Activated T-cell treated with anti-CD3 and anti-CD28 coated beads, Interleukin-2, amount 50 U/mL, for 24 hours (primary cell): ENCODE results near the gene ZNF467.

ENCODE experiments used
- DNase-seq: peaks from one replicate; pipeline ENCODE4 v3.0.0-alpha.2; 2020
- H3K27ac Mint-ChIP-seq: 2 replicates; pipeline ENCODE4 v1.8.0; 2020; ENCODE audit warnings: mild to moderate bottlenecking, mixed read lengths
- H3K27me3 Mint-ChIP-seq: 2 replicates; pipeline ENCODE4 v1.8.0; 2020; ENCODE audit warnings: mixed read lengths
- H3K36me3 Mint-ChIP-seq: 2 replicates; pipeline ENCODE4 v1.8.0; 2020; ENCODE audit warnings: low read depth, mixed read lengths
- H3K4me1 Mint-ChIP-seq: 2 replicates; pipeline ENCODE4 v1.8.0; 2020; ENCODE audit warnings: low read depth, mixed read lengths
- H3K4me3 Mint-ChIP-seq: 2 replicates; pipeline ENCODE4 v1.8.0; 2020; ENCODE audit warnings: mild to moderate bottlenecking, moderate library complexity, mixed read lengths
- H3K9me3 Mint-ChIP-seq: 2 replicates; pipeline ENCODE4 v1.8.0; 2020; ENCODE audit warnings: mixed read lengths

Gene ZNF467

DNA sequence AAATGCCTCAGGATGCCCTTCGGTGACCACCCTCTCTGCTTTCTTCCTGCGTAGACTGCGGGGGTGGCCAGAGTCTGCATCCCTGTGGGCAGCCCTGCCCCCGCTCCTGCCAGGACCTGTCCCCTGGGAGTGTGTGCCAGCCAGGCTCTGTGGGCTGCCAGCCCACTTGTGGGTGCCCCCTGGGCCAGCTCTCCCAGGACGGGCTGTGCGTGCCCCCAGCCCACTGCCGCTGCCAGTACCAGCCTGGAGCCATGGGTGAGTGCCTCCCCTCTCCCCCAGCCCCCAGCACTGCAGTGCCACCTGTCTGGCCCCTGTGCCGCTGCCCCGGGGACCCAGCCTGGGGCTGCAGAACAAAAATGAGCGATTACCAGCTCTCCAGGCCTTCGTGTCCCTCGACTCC, 41.7 kb upstream of the ZNF467 start:
- Mint-ChIP-seq H3K9me3 (no peaks in the 10 kb centered on the region), H3K4me3 (no peak overlapping the region), H3K27me3 (no peaks in the 10 kb centered on the region), H3K4me1 (no peaks in the 10 kb centered on the region), H3K36me3 (no peaks in the 10 kb centered on the region), H3K27ac (no peak overlapping the region)
- no peak for DNase-seq

DNA sequence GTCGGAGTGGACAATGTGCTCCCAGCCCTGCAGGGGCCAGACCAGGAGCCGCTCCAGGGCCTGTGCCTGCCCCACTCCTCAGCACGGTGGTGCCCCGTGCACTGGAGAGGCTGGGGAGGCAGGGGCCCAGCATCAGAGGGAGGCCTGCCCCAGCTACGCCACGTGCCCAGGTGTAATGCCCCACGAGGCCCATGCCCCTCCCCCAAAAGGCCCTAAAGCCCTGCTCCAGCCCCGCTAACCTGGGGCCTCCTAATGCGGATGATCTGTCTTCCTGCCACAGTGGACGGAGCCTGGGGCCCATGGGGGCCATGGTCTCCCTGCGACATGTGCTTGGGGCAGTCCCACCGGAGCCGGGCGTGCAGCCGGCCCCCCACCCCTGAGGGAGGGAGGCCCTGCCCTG, 41.1 kb upstream of the ZNF467 start:
- Mint-ChIP-seq H3K9me3 (no peaks in the 10 kb centered on the region), H3K36me3 (no peaks in the 10 kb centered on the region), H3K27me3 (no peaks in the 10 kb centered on the region), H3K27ac (no peak overlapping the region), H3K4me3 (no peak overlapping the region), H3K4me1 (no peaks in the 10 kb centered on the region)
- DNase-seq = no peak

DNA sequence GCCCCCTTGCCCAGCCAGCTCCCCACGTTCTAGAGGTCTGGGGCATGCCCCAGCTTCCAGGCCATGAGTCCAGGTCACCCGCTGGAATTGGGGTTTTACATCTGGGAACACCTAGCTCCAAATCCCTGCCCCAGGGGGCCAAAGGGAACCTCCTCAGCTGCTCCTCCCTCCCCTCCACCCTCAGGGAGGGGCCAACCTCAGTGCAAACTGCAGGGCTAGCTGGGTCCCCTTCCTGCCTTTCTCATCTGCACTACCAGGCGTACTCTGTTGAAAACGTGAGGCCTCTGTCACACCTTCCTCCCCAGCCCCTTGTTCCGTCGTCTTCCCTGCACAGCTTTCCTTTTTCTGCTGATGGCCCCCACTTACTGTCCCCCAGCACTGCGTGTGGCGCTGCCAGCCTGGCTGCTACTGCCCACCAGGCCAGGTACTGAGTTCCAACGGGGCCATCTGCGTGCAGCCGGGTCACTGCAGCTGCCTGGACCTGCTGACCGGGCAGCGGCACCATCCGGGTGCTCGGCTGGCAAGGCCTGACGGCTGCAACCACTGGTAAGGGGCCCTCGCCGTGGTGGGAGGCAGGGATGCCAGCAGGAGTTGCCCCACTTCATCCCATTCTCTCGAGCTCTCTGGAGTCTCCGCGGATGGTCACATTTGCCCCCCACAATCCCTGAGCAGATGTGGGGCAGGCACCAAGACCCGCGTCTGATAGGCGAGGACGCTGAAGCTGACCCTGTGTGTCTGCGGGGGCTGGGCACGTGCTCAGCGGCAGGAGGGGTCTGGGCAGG, 40.1 kb upstream of the ZNF467 start:
- Mint-ChIP-seq H3K4me1 (no peaks in the 10 kb centered on the region), H3K4me3 (no peak overlapping the region), H3K27me3 (no peaks in the 10 kb centered on the region)

DNA sequence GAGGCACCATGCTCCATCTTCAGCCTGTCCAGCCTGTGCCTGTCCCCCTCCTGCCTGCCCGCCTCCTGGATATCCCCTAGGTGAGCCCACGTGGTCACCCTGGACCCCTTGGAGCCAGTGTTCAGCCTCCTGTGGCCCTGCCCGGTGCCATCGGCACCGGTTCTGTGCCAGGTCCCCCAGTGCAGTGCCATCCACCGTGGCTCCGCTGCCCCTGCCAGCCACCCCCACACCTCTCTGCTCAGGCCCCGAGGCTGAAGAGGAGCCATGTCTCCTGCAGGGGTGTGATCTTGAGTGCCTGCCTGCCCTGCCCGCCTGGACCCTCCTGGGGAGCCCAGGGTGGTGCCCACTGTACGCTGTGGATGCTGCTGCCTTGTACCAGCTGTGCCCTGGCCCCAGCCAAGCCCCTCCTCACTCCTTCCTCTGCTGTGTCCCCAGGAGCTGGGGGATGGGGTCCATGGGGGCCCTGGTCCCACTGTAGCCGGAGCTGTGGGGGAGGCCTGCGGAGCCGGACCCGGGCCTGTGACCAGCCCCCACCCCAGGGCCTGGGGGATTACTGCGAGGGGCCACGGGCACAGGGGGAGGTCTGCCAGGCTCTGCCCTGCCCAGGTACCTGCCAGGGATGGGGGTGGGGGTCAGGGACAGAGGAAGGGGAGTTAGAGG, 38.6 kb upstream of the ZNF467 start:
- Mint-ChIP-seq H3K36me3 (no peaks in the 10 kb centered on the region), H3K4me1 (peaks cover 1% of the 10 kb centered on the region), H3K4me3 (no peak overlapping the region), H3K27me3 (no peaks in the 10 kb centered on the region), H3K27ac (no peak overlapping the region), H3K9me3 (no peaks in the 10 kb centered on the region)
- no peak for DNase-seq

More for the DNA sequence above, 40.1 kb upstream of the ZNF467 start:
- no peak for DNase-seq
- Mint-ChIP-seq H3K9me3 (no peaks in the 10 kb centered on the region), H3K27ac (no peak overlapping the region), H3K36me3 (no peaks in the 10 kb centered on the region)

GRCh38 chr7:149811221-149811620, 37.8 kb upstream of the ZNF467 start:
- Mint-ChIP-seq H3K27me3 (no peaks in the 10 kb centered on the region), H3K27ac (no peak overlapping the region), H3K36me3 (no peaks in the 10 kb centered on the region), H3K4me3 (no peak overlapping the region), H3K9me3 (no peaks in the 10 kb centered on the region), H3K4me1 (peaks cover 1% of the 10 kb centered on the region)
- no peak for DNase-seq

- Mint-ChIP-seq H3K27ac (no peak overlapping the region), H3K9me3 (no peaks in the 10 kb centered on the region), H3K36me3 (no peaks in the 10 kb centered on the region), H3K4me3 (no peak overlapping the region), H3K4me1 (peaks cover 1% of the 10 kb centered on the region), H3K27me3 (no peaks in the 10 kb centered on the region)
- DNase-seq = no peak
Observed at GRCh38 chr7:149809215-149809614, 35.8 kb upstream of the ZNF467 start.

DNA sequence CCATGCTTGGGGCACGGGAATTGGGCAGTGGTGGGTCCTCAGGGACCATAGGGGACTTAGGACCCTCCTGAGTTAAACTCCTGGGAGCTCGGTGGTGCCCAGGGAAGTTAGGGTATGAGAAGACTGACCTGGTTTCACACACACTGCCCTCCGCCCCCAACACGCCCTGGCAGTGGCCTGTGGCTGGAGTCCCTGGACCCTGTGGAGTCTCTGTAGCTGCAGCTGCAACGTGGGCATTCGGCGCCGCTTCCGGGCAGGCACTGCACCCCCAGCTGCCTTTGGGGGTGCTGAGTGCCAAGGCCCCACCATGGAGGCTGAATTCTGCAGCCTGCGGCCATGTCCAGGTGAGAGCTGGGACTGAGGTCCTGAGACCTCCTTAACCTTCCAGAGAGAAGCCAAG, 34.9 kb upstream of the ZNF467 start:
- Mint-ChIP-seq H3K27me3 (no peaks in the 10 kb centered on the region), H3K27ac (no peak overlapping the region), H3K4me3 (no peak overlapping the region), H3K36me3 (no peaks in the 10 kb centered on the region), H3K9me3 (no peaks in the 10 kb centered on the region), H3K4me1 (peaks cover 1% of the 10 kb centered on the region)
- DNase-seq = no peak

- no peaks in the 10 kb centered on the region for H3K36me3 Mint-ChIP-seq
- no peak overlapping the region for H3K4me3 Mint-ChIP-seq
- no peaks in the 10 kb centered on the region for H3K9me3 Mint-ChIP-seq
- H3K27ac Mint-ChIP-seq = no peak overlapping the region
- no peaks in the 10 kb centered on the region for H3K27me3 Mint-ChIP-seq
- peaks cover 1% of the 10 kb centered on the region for H3K4me1 Mint-ChIP-seq
- DNase-seq = no peak
Observed at GRCh38 chr7:149806726-149807125, 33.3 kb upstream of the ZNF467 start.

GRCh38 chr7:149804106-149804505, 30.7 kb upstream of the ZNF467 start:
- H3K36me3 Mint-ChIP-seq = no peaks in the 10 kb centered on the region
- no peak overlapping the region for H3K4me3 Mint-ChIP-seq
- H3K27ac Mint-ChIP-seq = no peak overlapping the region
- H3K9me3 Mint-ChIP-seq = no peaks in the 10 kb centered on the region
- no peak for DNase-seq
- H3K27me3 Mint-ChIP-seq = no peaks in the 10 kb centered on the region
- peaks cover 1% of the 10 kb centered on the region for H3K4me1 Mint-ChIP-seq

GRCh38 chr7:149803551-149804074, 30.2 kb upstream of the ZNF467 start:
- no peaks in the 10 kb centered on the region for H3K27me3 Mint-ChIP-seq
- no peaks in the 10 kb centered on the region for H3K36me3 Mint-ChIP-seq
- DNase-seq = no peak
- H3K4me1 Mint-ChIP-seq = peaks cover 1% of the 10 kb centered on the region
- H3K9me3 Mint-ChIP-seq = no peaks in the 10 kb centered on the region
- no peak overlapping the region for H3K27ac Mint-ChIP-seq
- no peak overlapping the region for H3K4me3 Mint-ChIP-seq

DNA sequence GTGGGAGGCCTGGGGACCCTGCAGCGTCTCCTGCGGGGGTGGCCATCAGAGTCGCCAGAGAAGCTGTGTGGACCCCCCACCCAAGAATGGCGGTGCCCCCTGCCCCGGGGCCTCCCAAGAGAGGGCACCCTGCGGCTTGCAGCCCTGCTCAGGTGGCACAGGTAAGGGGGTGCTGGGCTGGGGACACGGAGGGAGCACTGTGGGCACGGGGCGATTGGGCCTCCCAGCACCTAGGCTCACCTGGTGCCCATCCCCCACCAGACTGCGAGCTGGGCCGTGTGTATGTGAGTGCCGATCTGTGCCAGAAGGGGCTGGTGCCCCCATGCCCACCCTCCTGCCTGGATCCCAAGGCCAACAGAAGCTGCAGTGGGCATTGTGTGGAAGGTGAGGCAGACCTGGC, 29.6 kb upstream of the ZNF467 start:
- no peak overlapping the region for H3K4me3 Mint-ChIP-seq
- peaks cover 1% of the 10 kb centered on the region for H3K4me1 Mint-ChIP-seq
- no peak overlapping the region for H3K27ac Mint-ChIP-seq

DNA sequence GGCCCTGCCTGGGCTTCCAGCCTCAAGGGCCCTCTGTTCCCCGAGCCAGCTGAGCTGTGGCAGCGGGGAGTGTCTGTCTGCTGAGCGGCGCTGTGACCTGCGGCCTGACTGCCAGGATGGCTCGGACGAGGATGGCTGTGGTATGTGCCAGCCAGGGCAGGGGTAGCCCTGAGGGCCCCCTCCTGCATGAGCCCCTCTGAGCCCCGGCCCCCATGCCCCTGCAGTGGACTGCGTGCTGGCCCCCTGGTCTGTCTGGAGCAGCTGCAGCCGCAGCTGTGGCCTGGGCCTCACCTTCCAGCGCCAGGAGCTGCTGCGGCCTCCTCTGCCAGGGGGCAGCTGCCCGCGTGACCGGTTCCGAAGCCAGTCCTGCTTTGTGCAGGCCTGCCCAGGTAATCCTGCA, 28.4 kb upstream of the ZNF467 start:
- Mint-ChIP-seq H3K9me3 (no peaks in the 10 kb centered on the region), H3K36me3 (no peaks in the 10 kb centered on the region)

More for the DNA sequence above, 29.6 kb upstream of the ZNF467 start:
- H3K36me3 Mint-ChIP-seq = no peaks in the 10 kb centered on the region
- no peaks in the 10 kb centered on the region for H3K9me3 Mint-ChIP-seq
- H3K27me3 Mint-ChIP-seq = no peaks in the 10 kb centered on the region
- no peak for DNase-seq

DNA sequence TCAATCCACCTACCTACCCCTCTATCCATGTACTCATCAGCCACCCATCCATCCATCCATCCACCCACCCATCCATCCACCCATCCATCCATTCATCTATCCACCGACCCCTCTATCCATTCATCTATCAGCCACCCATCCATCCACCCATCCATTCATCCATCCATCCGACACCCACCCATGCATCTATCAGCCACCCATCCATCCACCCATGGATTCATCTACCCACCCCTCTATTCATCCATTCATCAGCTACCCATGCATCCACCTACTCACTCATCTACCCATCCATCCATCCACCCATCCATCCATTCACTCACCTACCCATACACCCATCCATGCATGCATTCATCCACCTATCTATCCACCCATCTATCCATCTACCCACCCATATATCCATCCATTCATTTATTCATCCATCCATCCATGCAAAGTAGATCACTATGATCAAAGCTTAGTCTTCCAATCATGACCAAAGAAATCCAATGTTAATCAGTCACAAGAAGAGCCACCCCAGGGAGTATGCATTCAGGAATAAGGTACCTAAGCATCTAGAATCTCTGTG, 27.7 kb upstream of the ZNF467 start:
- Mint-ChIP-seq H3K4me1 (no peaks in the 10 kb centered on the region), H3K9me3 (no peaks in the 10 kb centered on the region), H3K4me3 (no peak overlapping the region), H3K27ac (no peak overlapping the region), H3K36me3 (no peaks in the 10 kb centered on the region), H3K27me3 (no peaks in the 10 kb centered on the region)
- no peak for DNase-seq

More for the DNA sequence above, 28.4 kb upstream of the ZNF467 start:
- Mint-ChIP-seq H3K27ac (no peak overlapping the region), H3K4me3 (no peak overlapping the region), H3K4me1 (no peaks in the 10 kb centered on the region), H3K27me3 (no peaks in the 10 kb centered on the region)
- DNase-seq = no peak

GRCh38 chr7:149800169-149800555, 26.8 kb upstream of the ZNF467 start:
- no peaks in the 10 kb centered on the region for H3K36me3 Mint-ChIP-seq
- DNase-seq = no peak
- H3K27ac Mint-ChIP-seq = no peak overlapping the region
- H3K4me1 Mint-ChIP-seq = no peaks in the 10 kb centered on the region
- no peaks in the 10 kb centered on the region for H3K9me3 Mint-ChIP-seq
- H3K27me3 Mint-ChIP-seq = no peaks in the 10 kb centered on the region
- no peak overlapping the region for H3K4me3 Mint-ChIP-seq
